SIG-M5 treated with dmso at 0.1 percent for 504 hours (cell line): ENCODE measurements around the gene YPEL5.

Source experiments
- DNase-seq: peaks from one replicate; lab custom pipeline; 2025; ENCODE audit not compliant: unreplicated experiment; lab: John Stamatoyannopoulos, UW

YPEL5 gene

DNA sequence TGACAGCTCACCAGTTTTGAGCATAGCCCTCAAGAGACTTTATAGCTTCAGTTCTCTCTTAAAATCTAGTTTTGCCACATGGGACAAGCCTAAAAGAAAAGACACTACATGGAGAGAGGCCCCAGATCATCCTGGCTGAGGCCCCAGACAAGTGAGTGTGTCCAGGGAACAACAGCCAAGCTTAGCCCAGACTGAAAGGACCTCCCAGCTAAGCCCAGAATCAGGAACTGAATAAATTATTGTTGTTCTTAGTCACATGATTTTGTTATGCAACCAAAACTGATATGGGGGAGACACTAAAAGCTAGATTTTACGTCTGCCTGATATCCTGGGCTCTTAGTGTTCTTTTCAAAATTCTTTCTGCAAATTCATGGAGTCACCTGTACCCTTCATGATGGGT, 55.2 kb downstream of the YPEL5 start:
- peak; percentile 31 for DNase-seq

DNA sequence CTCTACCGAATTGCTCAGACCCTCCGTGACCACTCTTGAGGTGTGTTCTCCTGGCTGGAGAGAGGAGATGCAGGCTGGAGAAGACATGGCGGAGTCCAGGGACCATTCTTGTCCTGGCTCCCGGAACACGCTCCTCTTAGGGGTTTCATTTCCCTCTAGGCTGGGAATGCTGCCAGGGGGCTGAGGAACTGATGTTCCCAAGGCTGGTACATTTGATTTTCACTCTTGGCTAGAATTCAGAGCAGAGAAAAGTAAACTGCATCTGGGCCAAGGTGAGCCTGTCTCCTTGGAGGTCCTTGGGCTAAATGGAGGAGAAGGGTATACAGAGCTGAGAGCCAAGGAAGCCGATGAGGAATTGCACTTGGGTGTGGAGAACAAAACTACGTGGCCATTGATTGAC, 56.3 kb downstream of the YPEL5 start:
- no peak for DNase-seq

DNA sequence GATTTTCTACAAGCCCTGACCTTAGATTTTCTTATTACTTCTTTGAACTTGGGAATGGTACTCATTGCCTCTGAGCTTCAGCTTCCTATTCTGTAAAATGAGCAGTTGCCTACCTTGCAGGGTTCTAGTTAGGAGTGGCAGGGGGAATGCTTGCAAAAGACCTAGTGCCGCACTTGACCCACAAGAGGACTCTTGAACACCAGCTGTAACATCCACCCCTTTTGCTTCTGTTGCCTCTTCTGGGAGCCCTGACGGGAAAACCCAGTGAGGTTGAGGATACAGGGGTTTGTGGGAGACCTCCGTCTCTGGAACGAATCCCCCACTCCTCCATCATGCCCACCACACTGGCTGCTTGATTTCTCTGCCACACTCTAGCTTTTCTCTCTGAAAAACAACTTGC, 57.5 kb downstream of the YPEL5 start:
- no peak for DNase-seq

DNA sequence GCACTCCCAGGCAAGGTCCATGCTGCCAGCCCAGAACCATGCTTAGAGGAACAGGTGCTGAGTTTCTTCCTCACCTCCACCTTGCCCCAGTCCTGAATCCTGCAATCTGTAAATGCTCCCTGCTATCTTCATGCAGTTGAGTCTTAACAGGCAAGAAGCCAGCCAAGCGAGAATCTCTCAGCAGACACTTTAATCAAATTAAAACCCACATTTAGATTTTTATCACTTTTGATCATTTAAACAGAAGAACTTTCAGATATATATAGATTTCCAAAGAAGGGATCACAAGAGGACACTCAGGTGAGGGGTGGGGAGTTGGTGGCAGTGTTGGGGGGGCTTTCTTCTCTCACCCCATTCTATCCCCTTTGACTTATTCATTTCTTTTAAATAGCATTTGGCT, 58.6 kb downstream of the YPEL5 start:
- DNase-seq: no peak

DNA sequence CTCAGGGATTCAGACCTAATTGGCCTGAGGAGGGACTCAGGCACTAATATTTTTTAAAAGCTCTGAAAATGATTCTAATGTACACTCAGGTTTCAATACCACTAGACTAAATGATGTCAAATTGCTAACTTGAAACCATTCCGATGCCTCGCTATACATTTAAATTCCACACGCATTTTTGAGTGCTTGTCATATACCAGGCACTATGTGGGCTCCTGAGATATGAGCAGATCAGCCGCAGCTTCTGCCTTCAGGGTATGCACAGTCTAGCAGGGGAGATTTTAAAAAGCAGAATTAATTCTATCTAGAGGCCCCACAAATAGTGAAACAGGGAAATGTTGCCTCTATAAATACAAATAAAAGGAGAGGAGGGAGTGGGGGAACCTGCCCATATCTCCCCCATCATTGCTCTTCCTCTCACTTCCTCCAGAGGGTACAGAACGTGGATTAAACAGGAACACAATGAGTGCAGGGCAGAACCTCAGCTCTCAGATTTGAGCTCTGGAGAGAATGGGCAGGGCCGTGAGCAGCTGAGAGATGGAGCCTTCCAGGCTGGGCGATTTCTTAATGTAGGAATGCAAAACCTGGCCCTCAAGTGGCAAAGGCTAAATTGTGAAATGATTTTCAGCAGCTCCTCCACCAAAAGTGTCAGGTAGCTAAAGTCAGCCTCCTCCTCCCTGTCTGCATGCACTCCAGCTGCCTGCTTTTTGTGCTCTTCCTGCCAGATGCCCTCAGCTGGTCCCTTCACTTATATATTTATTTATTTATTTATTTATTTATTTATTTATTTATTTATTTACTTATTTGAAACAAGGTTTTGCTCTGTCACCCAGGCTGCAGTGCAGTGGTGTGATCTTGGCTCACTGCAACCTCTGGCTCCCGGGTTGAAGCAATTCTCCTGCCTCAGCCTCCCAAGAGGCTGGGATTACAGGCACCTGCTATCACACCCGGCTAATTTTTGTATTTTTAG, 59.9 kb downstream of the YPEL5 start:
- no peak for DNase-seq

DNA sequence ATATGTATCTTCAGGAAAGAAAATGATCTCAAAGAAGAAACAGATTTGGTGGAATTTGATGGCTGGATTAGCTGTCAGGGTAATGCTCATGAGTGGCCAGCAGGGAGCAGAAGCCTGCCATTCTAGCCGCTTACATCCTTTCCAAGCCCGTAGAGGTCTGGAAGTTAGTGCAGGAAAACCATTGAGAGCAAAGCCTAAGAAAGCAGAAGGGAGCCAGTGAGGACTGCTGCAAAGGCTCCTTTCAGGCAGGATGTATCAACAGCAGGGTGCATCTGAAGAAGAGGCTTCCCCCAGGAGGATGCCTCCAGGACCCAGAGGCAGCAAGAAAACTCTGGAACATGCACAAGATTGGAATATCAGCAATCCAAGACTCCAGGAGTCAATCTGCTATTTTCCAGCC, 61.6 kb downstream of the YPEL5 start:
- peak; percentile 45 for DNase-seq

DNA sequence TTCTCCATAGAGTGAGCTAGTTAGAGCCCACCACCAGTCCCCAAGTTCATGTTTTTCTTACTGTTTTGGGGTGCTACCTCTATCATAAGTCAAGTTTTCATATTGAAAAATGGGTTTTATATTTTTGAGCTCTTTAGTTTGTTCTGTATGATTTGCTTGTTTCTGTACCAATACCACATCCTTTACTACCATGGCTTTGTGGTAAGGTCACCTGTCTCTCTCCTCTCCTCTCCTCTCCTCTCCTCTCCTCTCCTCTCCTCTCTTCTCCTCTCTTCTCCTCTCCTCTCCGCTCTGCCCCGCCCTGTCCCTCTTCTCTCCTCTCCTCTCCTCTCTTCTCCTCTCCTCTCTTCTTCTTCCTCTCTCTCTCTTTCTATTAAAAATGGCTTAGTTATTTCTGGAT, 62.4 kb downstream of the YPEL5 start:
- no peak for DNase-seq
